SK-N-SH (cell line): ENCODE data around the gene RUFY3. TPM values are rescaled to one million over a fixed set of nuclear protein-coding genes. Genes with fewer than 3 reads are reported as not detected.

ENCODE experiments used
- CHD2 ChIP-seq: fragments of 150-350 bp; IDR thresholded peaks from 2 replicates; pipeline ENCODE4 v1.6.1; 2018; ENCODE audit warnings: low read length; ENCODE audit not compliant: partially characterized antibody
- ELF1 ChIP-seq: IDR thresholded peaks from 2 replicates; pipeline ENCODE4 v1.4.0; 2012
- EP300 ChIP-seq, 2 experiments: IDR thresholded peaks; 2 replicates each; pipeline versions ENCODE4 v1.4.0 to v1.6.1; 2012; ENCODE audit warnings: borderline replicate concordance in 1 of 2, low read depth in 1 of 2, low read length in 1 of 2
- FOSL2 ChIP-seq: IDR thresholded peaks from 2 replicates; pipeline ENCODE4 v1.4.0; 2012; ENCODE audit warnings: low read depth, mild to moderate bottlenecking, moderate library complexity, borderline replicate concordance
- FOXJ3 ChIP-seq: sonication (generic); formaldehyde crosslinking; IDR thresholded peaks from 2 replicates; pipeline ENCODE4 v1.5.1; 2020; ENCODE audit warnings: mild to moderate bottlenecking, missing genetic modification reagents
- FOXM1 ChIP-seq: IDR thresholded peaks from 2 replicates; pipeline ENCODE4 v1.4.0; 2012; ENCODE audit warnings: low read depth, mild to moderate bottlenecking
- GABPA ChIP-seq: IDR thresholded peaks from 2 replicates; pipeline ENCODE4 v1.4.0; 2012; ENCODE audit warnings: low read depth, mild to moderate bottlenecking
- GATA2 ChIP-seq: sonication (generic); formaldehyde crosslinking; IDR thresholded peaks from 2 replicates; pipeline ENCODE4 v1.5.0; 2020; ENCODE audit warnings: mild to moderate bottlenecking, missing genetic modification reagents
- IRF3 ChIP-seq: fragments of 150-350 bp; IDR thresholded peaks from 2 replicates; pipeline ENCODE4 v1.6.1; 2016; ENCODE audit warnings: mild to moderate bottlenecking, low read depth, low read length
- JUND ChIP-seq: IDR thresholded peaks from 2 replicates; pipeline ENCODE4 v1.4.0; 2012
- MEF2A ChIP-seq: IDR thresholded peaks from 2 replicates; pipeline ENCODE4 v1.4.0; 2012; ENCODE audit warnings: low read depth, borderline replicate concordance
- MXI1 ChIP-seq: IDR thresholded peaks from 2 replicates; pipeline ENCODE4 v1.6.1; 2012; ENCODE audit warnings: mild to moderate bottlenecking, low read depth, low read length, improper control_type of control experiment
- NFIC ChIP-seq: IDR thresholded peaks from 2 replicates; pipeline ENCODE4 v1.4.0; 2012; ENCODE audit warnings: borderline replicate concordance
- NRF1 ChIP-seq: IDR thresholded peaks from 2 replicates; pipeline ENCODE4 v1.6.1; 2012; ENCODE audit warnings: low read depth, mild to moderate bottlenecking, low read length
- PBX3 ChIP-seq: IDR thresholded peaks from 2 replicates; pipeline ENCODE4; 2012
- POLR2AphosphoS5 ChIP-seq: IDR thresholded peaks from 2 replicates; pipeline ENCODE4 v1.6.1; 2012; ENCODE audit warnings: low read depth, low read length
- RAD21 ChIP-seq: IDR thresholded peaks from 2 replicates; pipeline ENCODE4 v1.6.1; 2012; ENCODE audit warnings: mild to moderate bottlenecking, low read length
- RCOR1 ChIP-seq: fragments of 150-350 bp; IDR thresholded peaks from 2 replicates; pipeline ENCODE4 v1.6.1; 2017; ENCODE audit warnings: antibody characterized with exemption, low read length
- RFX5 ChIP-seq: IDR thresholded peaks from 2 replicates; pipeline ENCODE4 v1.6.1; 2012; ENCODE audit warnings: mild to moderate bottlenecking, improper control_type of control experiment, low read length
- RXRA ChIP-seq: IDR thresholded peaks from 2 replicates; pipeline ENCODE4 v1.4.0; 2012; ENCODE audit warnings: low read depth, mild to moderate bottlenecking, borderline replicate concordance
- SMC3 ChIP-seq: IDR thresholded peaks from 2 replicates; pipeline ENCODE4 v1.6.1; 2012; ENCODE audit warnings: low read depth, low read length, improper control_type of control experiment
- TAF1 ChIP-seq: IDR thresholded peaks from 2 replicates; pipeline ENCODE4 v1.6.1; 2012; ENCODE audit warnings: low read depth, mild to moderate bottlenecking, low read length, moderate library complexity, borderline replicate concordance
- TCF12 ChIP-seq: IDR thresholded peaks from 2 replicates; pipeline ENCODE4 v1.4.0; 2012
- TEAD4 ChIP-seq: IDR thresholded peaks from 2 replicates; pipeline ENCODE4 v1.4.0; 2012; ENCODE audit warnings: mild to moderate bottlenecking, borderline replicate concordance; ENCODE audit not compliant: insufficient read depth
- YY1 ChIP-seq: IDR thresholded peaks from 2 replicates; pipeline ENCODE4 v1.4.0; 2012; ENCODE audit warnings: low read depth, mild to moderate bottlenecking
- ZBTB33 ChIP-seq: IDR thresholded peaks from 2 replicates; pipeline ENCODE4 v1.4.0; 2012; ENCODE audit warnings: low read depth, borderline replicate concordance
- polyA plus RNA-seq, 3 experiments: library from polyadenylated mRNA; depleted of rRNA; stranded (reverse); fragments of >200 nt; gene quantifications; 2 replicates each; pipeline ENCODE4 v1.2.3, GENCODE V29; 2012
- TF ChIP-seq, protein P1 (sequence below): fragments of 200-600 bp; sonication (generic); IDR thresholded peaks from 2 replicates; pipeline ENCODE4 v1.6.1; 2017; ENCODE audit warnings: antibody characterized with exemption, mild to moderate bottlenecking, moderate library complexity
- TF ChIP-seq, protein P2 (sequence below): IDR thresholded peaks from 2 replicates; pipeline ENCODE4 v1.4.0; 2012; ENCODE audit warnings: low read depth, borderline replicate concordance

The RUFY3 gene
- polyA plus RNA-seq, 1 of the 3 experiments (the other 2 are of a cell fraction), result 22.8 TPM

- TF ChIP-seq, protein P1, sequence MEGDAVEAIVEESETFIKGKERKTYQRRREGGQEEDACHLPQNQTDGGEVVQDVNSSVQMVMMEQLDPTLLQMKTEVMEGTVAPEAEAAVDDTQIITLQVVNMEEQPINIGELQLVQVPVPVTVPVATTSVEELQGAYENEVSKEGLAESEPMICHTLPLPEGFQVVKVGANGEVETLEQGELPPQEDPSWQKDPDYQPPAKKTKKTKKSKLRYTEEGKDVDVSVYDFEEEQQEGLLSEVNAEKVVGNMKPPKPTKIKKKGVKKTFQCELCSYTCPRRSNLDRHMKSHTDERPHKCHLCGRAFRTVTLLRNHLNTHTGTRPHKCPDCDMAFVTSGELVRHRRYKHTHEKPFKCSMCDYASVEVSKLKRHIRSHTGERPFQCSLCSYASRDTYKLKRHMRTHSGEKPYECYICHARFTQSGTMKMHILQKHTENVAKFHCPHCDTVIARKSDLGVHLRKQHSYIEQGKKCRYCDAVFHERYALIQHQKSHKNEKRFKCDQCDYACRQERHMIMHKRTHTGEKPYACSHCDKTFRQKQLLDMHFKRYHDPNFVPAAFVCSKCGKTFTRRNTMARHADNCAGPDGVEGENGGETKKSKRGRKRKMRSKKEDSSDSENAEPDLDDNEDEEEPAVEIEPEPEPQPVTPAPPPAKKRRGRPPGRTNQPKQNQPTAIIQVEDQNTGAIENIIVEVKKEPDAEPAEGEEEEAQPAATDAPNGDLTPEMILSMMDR, result no peak
- TF ChIP-seq YY1 (peak; percentile 71; the same call in 1 of the 2 replicates), MEF2A (no peak), MXI1 (peak; percentile 10; the same call in 1 of the 2 replicates), RXRA (no peak), SMC3 (no peak), IRF3 (no peak), RFX5 (no peak), NFIC (no peak), EP300 (IDR thresholded peaks at IDR 0.05; ENCODE audit: borderline replicate concordance in 1 of 2, low read depth in 1 of 2, low read length in 1 of 2) (no peak), TCF12 (peak; percentile 7; the same call in 1 of the 2 replicates), GATA2 (no peak), POLR2AphosphoS5 (peak; percentile 93), ELF1 (peak; percentile 55), NRF1 (peak; percentile 79), FOSL2 (no peak), GABPA (peak; percentile 44), TAF1 (peak; percentile 90), JUND (no peak), FOXM1 (no peak), TEAD4 (no peak), ZBTB33 (no peak), RCOR1 (no peak), CHD2 (peak; percentile 66), FOXJ3 (no peak), PBX3 (no peak), RAD21 (no peak)
- TF ChIP-seq, protein P2, sequence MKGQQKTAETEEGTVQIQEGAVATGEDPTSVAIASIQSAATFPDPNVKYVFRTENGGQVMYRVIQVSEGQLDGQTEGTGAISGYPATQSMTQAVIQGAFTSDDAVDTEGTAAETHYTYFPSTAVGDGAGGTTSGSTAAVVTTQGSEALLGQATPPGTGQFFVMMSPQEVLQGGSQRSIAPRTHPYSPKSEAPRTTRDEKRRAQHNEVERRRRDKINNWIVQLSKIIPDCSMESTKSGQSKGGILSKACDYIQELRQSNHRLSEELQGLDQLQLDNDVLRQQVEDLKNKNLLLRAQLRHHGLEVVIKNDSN, result no peak
Measured at GRCh38 chr4:70839589-70840093, 117.9 kb downstream of the RUFY3 start, which contains the start of gene GRSF1 (continued).
